Natural killer cell (primary cell): ENCODE results near the gene ZNF326. TPM values are rescaled to one million over a fixed set of nuclear protein-coding genes. Genes with fewer than 3 reads are reported as not detected.

ENCODE experiments used
- total RNA-seq, 4 donors: library from RNA; stranded (reverse); fragments of 120-200 nt in 1 of 4; gene quantifications; one replicate each; pipeline versions ENCODE4 v1.2.3 to v1.2.4, GENCODE V29; 2013 to 2022

Gene ZNF326
- total RNA-seq, 3 donors from 2014 or later (not counting 1 experiment from before 2014, with no cell fraction given) = 44.4 to 49.2 (median 45.7) TPM

Other genes starting within 250 kb of the ZNF326 start
- 10 to 100 TPM; 16.2 to 26.2 (median 17.1) TPM for gene LRRC8D, start 174.1 kb upstream of the ZNF326 start, total RNA-seq